LNCaP clone FGC (cell line): ENCODE data around the gene KANSL1.

ENCODE experiments used
- DNase-seq: peaks from one replicate; pipeline ENCODE4 v3.0.0-alpha.2; 2011; ENCODE audit warnings: low read depth
- H3K4me3 ChIP-seq: 2 replicates; pipeline ENCODE4 v1.5.1; 2011; ENCODE audit warnings: mild to moderate bottlenecking, low read depth, low read length, control low read depth
- TF ChIP-seq, protein P1 (sequence below): IDR thresholded peaks from 2 replicates; pipeline ENCODE4 v1.5.1; 2012; ENCODE audit warnings: mild to moderate bottlenecking; ENCODE audit not compliant: control insufficient read depth, insufficient read depth; ENCODE audit errors: extremely low read depth

KANSL1 gene

DNA sequence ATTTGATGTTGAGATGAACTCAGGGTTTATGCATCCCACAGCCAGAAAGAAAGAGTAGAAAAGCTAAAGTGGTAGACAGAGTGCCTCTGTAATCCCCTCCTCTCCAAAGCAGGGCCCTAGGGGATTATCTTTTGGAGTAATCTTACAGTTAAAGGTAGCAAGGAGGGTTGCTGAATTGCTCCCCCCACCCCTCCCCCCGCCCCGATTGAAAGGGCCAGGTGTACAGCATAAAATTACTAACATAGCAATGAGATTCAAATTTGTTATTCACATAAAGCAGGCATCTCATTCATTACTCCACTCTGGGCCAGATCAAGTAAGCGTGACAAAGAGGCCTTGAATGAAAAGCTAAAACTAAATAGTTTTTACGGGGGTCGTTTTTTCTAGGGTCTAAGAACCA, 121.4 kb downstream of the KANSL1 start:
- DNase-seq = no peak
- TF ChIP-seq, protein P1, sequence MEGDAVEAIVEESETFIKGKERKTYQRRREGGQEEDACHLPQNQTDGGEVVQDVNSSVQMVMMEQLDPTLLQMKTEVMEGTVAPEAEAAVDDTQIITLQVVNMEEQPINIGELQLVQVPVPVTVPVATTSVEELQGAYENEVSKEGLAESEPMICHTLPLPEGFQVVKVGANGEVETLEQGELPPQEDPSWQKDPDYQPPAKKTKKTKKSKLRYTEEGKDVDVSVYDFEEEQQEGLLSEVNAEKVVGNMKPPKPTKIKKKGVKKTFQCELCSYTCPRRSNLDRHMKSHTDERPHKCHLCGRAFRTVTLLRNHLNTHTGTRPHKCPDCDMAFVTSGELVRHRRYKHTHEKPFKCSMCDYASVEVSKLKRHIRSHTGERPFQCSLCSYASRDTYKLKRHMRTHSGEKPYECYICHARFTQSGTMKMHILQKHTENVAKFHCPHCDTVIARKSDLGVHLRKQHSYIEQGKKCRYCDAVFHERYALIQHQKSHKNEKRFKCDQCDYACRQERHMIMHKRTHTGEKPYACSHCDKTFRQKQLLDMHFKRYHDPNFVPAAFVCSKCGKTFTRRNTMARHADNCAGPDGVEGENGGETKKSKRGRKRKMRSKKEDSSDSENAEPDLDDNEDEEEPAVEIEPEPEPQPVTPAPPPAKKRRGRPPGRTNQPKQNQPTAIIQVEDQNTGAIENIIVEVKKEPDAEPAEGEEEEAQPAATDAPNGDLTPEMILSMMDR = no peak
- no peak overlapping the region for H3K4me3 ChIP-seq

DNA sequence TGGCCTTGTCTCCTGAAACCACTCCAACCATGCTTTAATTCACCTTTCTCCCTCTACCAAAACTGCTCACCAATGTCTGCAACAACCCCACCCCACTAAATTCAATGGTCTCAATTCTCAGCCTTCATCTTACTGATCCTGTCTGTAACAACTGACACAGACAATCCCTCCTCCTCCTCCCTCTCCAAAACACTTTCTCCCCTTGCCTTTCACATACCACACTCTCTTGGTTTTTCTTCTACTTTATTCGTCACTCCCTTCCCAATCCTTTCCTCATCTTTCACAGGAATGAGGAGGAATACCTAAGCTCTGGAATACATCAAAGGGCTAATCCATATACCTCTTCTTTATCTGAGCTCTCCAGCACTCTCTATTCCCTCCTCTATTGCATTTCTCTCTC, 128.8 kb downstream of the KANSL1 start:
- no peak overlapping the region for H3K4me3 ChIP-seq
- no peak for DNase-seq
- TF ChIP-seq, protein P1 = no peak

DNA sequence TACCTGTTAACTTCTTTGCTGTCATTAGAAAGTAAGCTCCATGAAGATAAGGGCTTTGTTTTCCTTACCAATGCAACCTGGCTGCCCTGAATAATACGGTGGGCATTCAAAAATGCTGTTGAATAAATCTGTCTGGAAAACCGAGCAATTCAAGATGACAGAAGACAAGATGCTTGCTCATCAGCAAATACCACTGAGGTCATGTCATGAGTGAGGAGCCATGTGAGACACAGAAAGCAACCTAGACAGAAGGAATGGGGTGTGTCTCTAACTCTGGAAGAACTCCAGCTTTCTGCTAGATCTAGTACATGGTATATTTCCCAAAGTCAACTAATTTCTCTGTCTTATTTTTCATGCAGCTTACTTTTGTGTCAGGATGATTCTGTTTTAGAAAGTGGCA, 130.0 kb downstream of the KANSL1 start:
- no peak overlapping the region for H3K4me3 ChIP-seq
- TF ChIP-seq, protein P1 = no peak

DNA sequence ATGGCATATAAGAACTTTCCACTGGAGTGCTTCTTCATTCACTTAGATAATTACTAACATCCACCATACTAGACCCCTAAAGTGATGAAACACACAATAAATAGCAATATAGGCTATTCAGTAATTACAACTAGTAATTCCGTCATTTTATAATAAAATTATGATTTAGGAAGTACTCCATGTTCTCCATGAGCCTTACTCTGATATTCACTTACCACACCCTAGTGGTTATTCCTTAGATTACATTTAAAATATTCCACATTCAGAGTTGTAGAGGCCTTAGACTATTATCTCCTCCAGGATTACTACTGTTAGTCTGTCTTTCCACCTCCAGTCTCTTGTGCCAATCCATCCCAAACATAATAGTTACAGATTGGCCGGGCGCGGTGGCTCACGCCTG, 131.8 kb downstream of the KANSL1 start:
- no peak overlapping the region for H3K4me3 ChIP-seq
- TF ChIP-seq, protein P1 = no peak
- DNase-seq = no peak

More for the DNA sequence above, 130.0 kb downstream of the KANSL1 start:
- DNase-seq = no peak

DNA sequence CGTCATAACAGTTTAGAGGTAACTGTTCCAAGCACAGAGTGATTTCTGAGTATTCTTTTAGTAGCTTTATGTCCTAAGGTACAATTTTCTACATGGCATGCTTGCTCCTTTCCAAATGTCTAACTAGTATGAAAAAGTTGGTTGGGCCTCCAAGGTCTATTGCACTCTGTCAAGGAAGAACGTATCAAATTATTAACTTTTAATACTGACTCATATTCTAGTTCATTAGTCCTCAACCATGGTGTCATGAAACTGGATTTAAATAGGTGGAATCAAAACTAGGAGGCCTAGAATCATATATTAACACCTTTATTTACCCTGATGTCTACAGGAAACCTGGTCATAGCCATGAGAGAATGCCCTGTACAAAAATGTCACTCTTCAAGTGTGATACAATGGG, 132.8 kb downstream of the KANSL1 start:
- TF ChIP-seq, protein P1 = no peak
- no peak overlapping the region for H3K4me3 ChIP-seq
- no peak for DNase-seq

DNA sequence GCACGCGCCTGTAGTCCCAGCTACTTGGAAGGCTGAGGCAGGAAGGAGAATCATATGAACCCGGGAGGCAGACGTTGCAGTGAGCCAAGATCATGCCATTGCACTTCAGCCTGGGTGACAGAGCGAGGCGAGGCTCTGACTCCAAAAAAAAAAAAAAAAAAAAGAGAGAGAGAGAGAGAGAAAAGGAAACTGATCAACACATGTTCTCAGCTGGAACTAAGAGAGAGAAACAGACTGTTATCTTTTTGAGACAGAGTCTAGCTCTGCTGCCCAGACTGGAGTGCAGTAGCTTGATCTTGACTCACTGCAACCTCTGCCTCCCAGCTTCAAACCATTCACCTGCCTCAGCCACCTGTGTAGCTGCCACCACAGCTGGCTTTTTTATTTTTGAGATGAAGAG, 133.7 kb downstream of the KANSL1 start:
- H3K4me3 ChIP-seq = no peak overlapping the region
- TF ChIP-seq, protein P1 = no peak
- DNase-seq = no peak

DNA sequence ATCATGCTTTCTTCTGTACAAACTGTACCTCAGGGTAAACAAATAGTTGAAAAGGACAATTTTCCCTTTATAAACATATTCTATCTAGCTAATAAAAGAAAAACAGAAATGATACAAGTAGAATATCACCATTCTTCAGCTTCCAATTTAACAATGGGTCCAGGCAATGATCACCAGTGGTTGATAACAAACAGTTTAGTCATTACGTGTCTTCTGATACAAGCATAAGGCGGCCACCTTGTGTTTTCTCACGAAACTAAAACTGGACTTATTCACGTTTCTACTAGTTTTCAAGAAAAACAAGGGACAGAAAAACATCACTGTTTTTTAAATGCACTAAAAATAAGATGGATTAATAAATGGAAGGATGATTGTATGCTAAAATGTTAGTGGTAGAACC, 135.9 kb downstream of the KANSL1 start:
- no peak overlapping the region for H3K4me3 ChIP-seq
- DNase-seq = no peak
- TF ChIP-seq, protein P1 = no peak
